ENCODE results near the gene HLA-DOA.

DNA sequence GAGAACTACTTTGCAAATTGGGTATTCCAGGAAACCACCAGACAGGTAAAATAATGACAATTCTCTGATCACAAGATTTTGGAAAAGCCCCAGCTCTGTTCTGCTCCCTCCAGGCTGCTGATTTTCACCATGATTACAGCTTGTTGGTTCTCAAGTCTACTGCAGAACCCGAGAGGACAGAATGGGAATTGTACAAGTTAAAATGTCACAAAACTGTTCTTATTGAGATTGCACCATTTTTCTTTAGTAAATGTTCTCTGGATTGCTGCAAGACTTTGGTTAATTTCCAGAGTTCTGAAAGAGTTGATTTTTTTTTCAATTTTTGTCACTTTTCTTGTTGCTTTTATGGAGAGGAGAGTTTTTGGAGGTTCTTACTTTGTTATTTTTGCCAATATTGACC, 27.1 kb upstream of the HLA-DOA start:
- no peak for TF ChIP-seq EZH2phosphoT487 (IDR thresholded peaks at IDR 0.05; ENCODE audit: low read depth, severe bottlenecking, unreplicated experiment)
- TF ChIP-seq, protein P1, sequence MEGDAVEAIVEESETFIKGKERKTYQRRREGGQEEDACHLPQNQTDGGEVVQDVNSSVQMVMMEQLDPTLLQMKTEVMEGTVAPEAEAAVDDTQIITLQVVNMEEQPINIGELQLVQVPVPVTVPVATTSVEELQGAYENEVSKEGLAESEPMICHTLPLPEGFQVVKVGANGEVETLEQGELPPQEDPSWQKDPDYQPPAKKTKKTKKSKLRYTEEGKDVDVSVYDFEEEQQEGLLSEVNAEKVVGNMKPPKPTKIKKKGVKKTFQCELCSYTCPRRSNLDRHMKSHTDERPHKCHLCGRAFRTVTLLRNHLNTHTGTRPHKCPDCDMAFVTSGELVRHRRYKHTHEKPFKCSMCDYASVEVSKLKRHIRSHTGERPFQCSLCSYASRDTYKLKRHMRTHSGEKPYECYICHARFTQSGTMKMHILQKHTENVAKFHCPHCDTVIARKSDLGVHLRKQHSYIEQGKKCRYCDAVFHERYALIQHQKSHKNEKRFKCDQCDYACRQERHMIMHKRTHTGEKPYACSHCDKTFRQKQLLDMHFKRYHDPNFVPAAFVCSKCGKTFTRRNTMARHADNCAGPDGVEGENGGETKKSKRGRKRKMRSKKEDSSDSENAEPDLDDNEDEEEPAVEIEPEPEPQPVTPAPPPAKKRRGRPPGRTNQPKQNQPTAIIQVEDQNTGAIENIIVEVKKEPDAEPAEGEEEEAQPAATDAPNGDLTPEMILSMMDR (IDR thresholded peaks at IDR 0.05; ENCODE audit: poor library complexity) = no peak
- no peak for TF ChIP-seq EZH2 (IDR thresholded peaks at IDR 0.05; ENCODE audit: borderline replicate concordance)

Measured in hepatocyte (in vitro differentiated cells).